HG02763 (cell line): ENCODE data around the gene ZNF473.
A peak's percentile ranks its signal among the peaks of the same experiment; 100 is the strongest.

Experiments used
- ATAC-seq: cut with Tn5 transposase; IDR thresholded peaks from one replicate; pipeline ENCODE4 v1.9.1; 2021; ENCODE audit warnings: mild to moderate bottlenecking, moderate library complexity; ENCODE audit not compliant: unreplicated experiment

Gene ZNF473

DNA sequence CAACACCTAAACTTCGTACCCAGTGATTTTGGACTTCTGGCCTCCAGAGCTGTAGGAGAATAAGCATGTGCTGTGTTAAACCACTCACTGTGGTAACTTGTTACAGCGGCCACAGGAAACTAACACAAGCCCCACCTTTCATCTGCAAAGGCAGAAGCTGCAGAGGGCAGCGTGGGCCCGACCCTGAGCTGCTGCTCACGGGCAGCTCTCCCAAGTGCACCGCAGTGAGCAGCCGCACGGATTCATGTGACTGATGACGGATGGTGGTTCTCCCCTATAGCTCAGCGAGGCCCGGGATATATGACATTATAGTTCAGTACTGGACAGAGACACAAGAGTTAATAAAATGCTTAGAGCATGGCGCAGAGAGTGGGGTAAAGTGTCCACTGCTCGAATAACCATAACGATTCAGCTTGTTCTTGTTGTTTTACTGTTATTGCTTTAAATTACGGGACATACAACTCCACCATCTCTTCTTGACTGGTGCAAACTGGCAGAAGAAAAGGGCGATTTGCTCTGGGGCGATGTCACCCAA lies 22.5 kb upstream of the ZNF473 start:
- ATAC-seq = no peak

DNA sequence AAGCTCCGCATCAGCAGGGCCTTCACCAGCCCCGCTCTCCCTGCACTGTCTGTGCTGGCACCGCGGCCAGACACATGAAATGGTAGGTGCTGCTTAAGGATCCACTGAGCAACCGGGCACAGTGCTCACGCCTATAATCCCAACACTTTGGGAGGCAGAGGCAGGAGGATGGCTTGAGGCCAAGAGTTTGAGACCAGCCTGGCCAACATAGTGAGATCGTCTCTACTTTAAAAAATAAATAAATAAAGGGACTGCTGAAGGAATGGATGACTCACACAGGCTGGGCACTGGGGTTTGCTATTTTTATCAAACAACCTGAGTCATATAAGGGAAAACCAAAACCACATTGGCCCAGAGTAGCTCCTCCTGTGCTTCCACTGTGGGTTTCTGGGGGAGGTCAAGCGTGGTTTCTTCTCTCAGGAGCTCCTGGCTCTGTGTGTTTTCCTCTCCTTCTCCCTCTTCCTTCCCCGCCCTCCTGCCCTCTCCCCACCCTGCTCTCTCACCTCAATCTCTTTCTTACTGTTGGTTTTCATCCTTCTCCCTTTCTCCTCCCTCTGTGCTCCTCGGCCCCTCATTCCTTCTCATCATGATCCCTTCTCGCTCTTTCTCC lies 21.9 kb upstream of the ZNF473 start:
- ATAC-seq = no peak

- no peak for ATAC-seq
Observed at GRCh38 chr19:50005428-50005827, 20.4 kb upstream of the ZNF473 start.

DNA sequence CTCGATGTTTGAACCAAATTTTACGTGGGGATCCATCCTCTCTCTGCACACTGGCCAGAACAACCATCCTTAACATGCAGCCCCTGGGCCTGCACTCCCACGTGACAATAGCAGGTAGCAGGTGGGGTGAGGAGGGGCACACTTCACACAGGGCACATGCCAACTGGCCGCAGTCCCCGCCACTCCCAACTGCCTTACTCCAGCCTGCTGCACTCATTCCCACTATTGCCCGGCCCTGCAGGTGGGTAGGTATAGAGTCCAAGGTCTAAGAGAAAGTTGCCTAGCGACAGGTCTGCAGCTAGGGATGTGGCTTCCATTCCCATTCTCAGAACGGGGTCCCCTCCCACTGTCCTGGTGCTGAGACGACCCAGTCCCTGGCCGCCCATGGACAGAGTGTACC lies 18.6 kb upstream of the ZNF473 start:
- ATAC-seq = no peak

GRCh38 chr19:50007947-50008346 lies 17.9 kb upstream of the ZNF473 start:
- no peak for ATAC-seq

DNA sequence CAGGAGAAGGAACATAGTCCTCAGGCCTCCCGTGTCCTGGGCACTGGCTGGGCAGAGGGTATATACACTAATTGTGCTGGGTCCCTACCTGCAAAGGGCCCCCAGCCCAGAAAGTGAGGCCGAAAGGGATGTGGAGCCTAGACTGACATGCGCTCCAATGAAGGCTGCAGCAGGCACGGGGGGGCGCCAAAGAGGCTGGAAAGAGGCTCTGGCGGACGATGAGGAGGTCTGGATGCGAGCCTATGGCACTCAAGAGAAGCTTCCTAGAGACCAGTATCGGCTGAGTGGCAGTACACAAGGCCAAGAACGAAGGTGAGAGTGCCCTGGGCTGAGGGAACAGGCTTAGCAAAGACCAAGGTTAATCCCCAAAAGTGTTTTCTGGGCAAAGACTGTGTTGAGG lies 17.3 kb upstream of the ZNF473 start:
- no peak for ATAC-seq

DNA sequence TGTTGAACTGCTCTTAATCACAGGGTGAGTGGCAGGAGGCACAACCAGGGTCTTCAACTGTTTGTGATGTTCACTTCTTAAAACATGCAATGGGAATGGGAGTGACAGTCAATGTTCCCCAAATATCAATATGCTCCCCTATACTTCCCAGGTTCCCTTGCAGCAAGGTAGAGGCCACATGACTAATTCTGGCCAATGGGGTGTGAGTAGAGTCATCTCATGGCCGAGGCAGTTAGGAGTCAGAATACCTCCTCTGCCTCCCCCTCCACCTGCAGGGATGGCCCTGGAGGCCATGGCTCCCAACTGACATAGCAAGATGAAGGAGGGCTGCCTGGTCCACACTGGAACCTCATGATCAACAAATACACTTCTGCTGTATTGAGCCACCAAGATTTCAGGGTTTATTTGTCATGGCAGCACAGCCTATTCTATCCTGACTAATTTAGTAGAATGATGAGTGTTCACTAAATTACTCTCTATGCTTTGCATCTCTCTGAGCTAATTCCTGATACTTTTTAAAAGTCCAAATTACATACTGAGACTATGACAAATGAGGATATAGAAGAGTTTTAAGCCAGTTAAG lies 9.5 kb upstream of the ZNF473 start:
- no peak for ATAC-seq

DNA sequence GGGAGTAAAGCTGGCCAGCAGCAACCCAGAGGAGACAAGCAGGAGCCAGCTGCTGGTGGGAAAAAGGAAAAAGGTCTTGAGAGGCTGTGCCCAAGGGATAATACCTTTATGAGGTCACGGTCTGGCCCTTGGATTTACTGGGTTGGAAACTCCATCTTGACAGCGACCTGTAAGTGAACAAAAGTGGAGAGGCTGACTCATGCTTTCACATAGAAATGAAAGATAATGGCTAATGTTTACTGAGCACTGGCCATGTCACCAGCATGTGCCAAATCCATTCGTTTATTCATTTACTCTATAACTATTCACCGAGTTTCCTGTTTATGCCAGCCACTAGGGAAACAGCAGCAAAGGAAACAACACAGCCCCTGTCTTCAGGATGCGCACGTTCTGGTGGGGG lies 5.3 kb upstream of the ZNF473 start:
- no peak for ATAC-seq

GRCh38 chr19:50022823-50023222 lies 3.0 kb upstream of the ZNF473 start:
- no peak for ATAC-seq

DNA sequence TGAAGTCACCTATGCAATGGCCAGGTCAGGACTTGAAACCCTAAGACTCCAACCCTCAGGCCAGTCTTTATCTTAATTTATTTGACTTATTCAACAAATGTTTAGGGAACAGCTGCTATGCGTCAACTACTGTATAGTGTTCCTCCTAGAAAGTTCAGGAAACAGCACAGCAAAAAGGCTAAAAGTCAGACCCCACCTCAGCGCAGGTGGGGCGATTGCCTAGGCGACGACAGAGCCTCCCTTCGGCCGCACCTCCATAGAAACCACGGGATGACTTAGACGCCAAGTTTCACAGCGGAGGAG lies 1.1 kb upstream of the ZNF473 start:
- ATAC-seq = peak; percentile 1

GRCh38 chr19:50025022-50025793 lies 597 bp upstream of the ZNF473 start, which contains the start of gene VRK3:
VRK3 (minus strand) TSS chr19:50025372; CDS start chr19:50016162, 9,210 bp downstream.
- peak; percentile 84 for ATAC-seq

- ATAC-seq = no peak
Observed at GRCh38 chr19:50026550-50026906, 723 bp downstream of the ZNF473 start.

GRCh38 chr19:50030225-50030624 lies 4.4 kb downstream of the ZNF473 start:
- no peak for ATAC-seq

- no peak for ATAC-seq
Observed at GRCh38 chr19:50030937-50031336, 5.1 kb downstream of the ZNF473 start.

GRCh38 chr19:50036908-50037307 lies 11.1 kb downstream of the ZNF473 start:
- no peak for ATAC-seq

GRCh38 chr19:50039968-50040367 lies 14.2 kb downstream of the ZNF473 start:
- no peak for ATAC-seq

DNA sequence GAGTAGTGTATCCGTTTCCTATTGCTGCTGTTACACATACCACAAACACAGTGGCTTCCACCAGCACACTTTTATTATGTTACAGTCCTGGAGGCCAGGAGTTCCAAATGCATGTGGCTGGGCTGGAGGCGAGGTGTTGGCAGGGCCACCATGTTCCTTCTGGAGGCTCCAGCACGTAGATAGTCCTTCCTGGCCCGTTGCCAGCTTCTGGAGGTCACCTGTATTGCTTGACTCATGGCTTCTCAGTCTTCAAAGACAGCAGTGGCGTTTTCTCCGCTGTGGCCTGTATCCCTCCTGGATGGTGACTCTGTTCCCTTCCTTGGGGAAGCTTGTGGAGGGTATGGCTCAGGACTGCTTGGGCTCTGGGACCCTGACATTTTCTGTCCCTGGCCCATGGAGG lies 15.2 kb downstream of the ZNF473 start:
- no peak for ATAC-seq

DNA sequence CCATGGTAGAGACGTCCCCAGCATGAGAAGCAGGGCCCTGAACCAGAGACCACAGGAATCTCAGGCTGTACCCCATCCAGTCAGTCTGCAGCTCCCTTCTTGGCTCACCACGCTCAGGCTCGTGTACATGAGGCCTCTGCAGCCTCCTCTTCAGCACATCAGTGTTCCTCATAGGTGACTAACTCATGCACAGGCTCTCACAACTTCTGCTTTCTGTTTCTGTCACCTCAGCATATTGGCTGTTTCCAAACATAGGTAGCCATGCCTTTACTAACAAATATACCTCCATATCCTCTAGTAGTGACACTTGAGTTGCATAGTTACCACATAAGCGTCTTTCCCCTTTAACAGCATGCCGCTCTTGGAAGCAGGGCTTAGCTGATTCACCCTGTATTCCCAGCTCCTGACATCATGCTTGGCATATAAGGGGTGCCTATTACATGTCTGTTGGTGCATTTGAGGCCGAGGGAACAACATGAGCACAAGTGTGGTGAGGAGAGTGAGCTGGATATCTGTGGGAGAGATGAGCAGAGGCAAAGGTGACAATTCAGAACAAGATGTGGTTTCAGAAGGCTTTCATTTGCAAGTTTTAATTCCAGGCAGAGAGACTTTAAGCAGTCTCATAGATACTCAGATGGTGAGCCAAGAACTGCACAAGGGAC lies 16.7 kb downstream of the ZNF473 start:
- no peak for ATAC-seq

DNA sequence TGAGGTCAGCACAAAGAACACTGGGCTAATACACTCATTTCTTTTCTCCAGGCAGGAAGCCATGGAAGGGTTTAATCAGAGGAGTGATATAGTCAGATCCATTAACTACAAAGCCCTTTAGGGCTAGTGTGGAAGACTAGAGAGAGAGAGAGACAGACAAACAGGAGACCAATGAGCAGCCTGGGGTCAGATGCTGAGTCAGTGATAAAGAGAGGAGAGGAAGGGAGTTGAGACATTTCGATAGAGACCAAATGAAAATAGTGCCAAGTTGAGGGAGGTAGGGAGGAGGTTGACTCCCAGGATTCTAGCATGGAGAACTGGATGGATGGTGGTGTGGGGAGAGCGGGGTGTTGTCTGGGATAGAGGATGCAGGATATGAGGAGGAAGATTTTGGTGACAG lies 18.2 kb downstream of the ZNF473 start:
- no peak for ATAC-seq

GRCh38 chr19:50044922-50045321 lies 19.1 kb downstream of the ZNF473 start:
- ATAC-seq = no peak

DNA sequence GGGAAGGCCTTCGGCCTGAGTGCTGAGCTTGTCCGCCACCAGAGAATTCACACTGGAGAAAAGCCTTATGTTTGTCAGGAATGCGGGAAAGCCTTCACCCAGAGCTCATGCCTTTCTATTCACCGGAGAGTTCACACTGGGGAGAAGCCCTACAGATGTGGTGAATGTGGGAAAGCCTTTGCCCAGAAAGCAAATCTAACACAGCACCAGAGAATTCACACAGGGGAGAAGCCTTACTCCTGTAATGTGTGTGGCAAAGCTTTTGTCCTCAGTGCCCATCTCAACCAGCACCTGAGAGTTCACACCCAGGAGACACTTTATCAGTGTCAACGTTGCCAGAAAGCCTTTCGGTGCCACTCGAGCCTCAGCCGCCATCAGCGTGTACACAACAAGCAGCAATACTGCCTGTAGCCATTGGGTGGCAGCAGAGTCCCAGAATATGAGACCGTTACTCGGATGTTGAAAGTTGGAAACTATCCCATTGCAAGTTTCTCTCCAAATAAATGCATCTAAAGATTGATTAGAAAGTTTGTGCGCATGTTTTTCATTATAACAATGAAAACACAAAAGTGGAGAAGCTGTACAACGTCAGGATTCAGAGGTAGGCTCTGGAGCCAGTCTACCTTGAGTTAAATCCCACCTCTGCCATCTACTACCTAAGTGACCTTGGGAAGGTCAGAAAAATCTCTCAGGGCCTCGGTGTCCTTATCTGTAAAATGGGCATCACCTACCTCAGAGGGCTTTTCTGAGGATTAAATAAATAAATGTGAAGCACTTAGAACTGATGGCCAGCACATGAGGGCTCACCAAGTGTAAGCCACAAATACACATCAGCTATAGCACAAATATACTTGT lies 21.1 kb downstream of the ZNF473 start:
- no peak for ATAC-seq
